HepG2 (cell line): Measurements from ENCODE around the gene SNRNP35. TPM values are rescaled to one million over a fixed set of nuclear protein-coding genes. Genes with fewer than 3 reads are reported as not detected.

Source experiments
- CHD2 ChIP-seq: IDR thresholded peaks from 2 replicates; pipeline ENCODE4 v1.6.1; 2011; ENCODE audit warnings: low read depth, low read length, improper control_type of control experiment
- CTCF ChIP-seq: sonication (generic); formaldehyde crosslinking; IDR thresholded peaks from 2 replicates; pipeline ENCODE4 v1.5.0; 2020; ENCODE audit warnings: mild to moderate bottlenecking, missing genetic modification reagents, moderate library complexity
- ELF3 ChIP-seq: IDR thresholded peaks from 2 replicates; pipeline ENCODE4 v1.6.1; 2016; ENCODE audit warnings: missing genetic modification reagents, missing compliant biosample characterization
- FOXP1 ChIP-seq, 2 experiments: fragments of 450-650 bp in 1 of 2; IDR thresholded peaks; 2 replicates each; pipeline ENCODE4 v1.6.1; 2017 to 2018; ENCODE audit warnings: antibody characterized with exemption in 1 of 2
- GATAD1 ChIP-seq: IDR thresholded peaks from 2 replicates; pipeline ENCODE4 v1.6.1; 2016; ENCODE audit warnings: missing genetic modification reagents, missing compliant biosample characterization
- HDAC2 ChIP-seq: sonication (generic); formaldehyde crosslinking; IDR thresholded peaks from 2 replicates; pipeline ENCODE4 v1.4.0; 2020; ENCODE audit warnings: missing genetic modification reagents
- HNRNPUL1 ChIP-seq: fragments of 200-400 bp; formaldehyde crosslinking; IDR thresholded peaks from 2 replicates; pipeline ENCODE4 v1.6.1; 2017; ENCODE audit warnings: low read depth, mild to moderate bottlenecking, low read length, moderate library complexity
- KLF13 ChIP-seq: sonication (generic); formaldehyde crosslinking; IDR thresholded peaks from 2 replicates; pipeline ENCODE4 v1.4.0; 2020; ENCODE audit warnings: mild to moderate bottlenecking, missing genetic modification reagents
- MATR3 ChIP-seq: sonication (generic); formaldehyde crosslinking; IDR thresholded peaks from 2 replicates; pipeline ENCODE4 v1.4.0; 2020; ENCODE audit warnings: missing genetic modification reagents
- MBD4 ChIP-seq: IDR thresholded peaks from 2 replicates; pipeline ENCODE4 v1.6.1; 2012; ENCODE audit warnings: low read length, inconsistent platforms, borderline replicate concordance
- MBNL3 ChIP-seq: fragments of 250-450 bp; sonication (Bioruptor Pico); conservative IDR thresholded peaks from 2 replicates; pipeline ENCODE4 v1.8.0; 2022; ENCODE audit warnings: mild to moderate bottlenecking, inconsistent platforms
- MYC ChIP-seq: sonication (generic); formaldehyde crosslinking; IDR thresholded peaks from 2 replicates; pipeline ENCODE4 v1.9.0; 2021; ENCODE audit warnings: missing genetic modification reagents, borderline replicate concordance
- NFIB ChIP-seq: sonication (generic); formaldehyde crosslinking; IDR thresholded peaks from 2 replicates; pipeline ENCODE4 v1.9.0; 2021; ENCODE audit warnings: missing genetic modification reagents, mild to moderate bottlenecking, borderline replicate concordance
- NR2F1 ChIP-seq, 2 experiments: fragments of 450-650 bp in 1 of 2; formaldehyde crosslinking in 1 of 2; IDR thresholded peaks; 2 replicates each; pipeline versions ENCODE4 v1.5.0 to v1.6.1; 2016 to 2020; ENCODE audit warnings: mild to moderate bottlenecking in 1 of 2, missing compliant biosample characterization in 1 of 2, missing genetic modification reagents in 1 of 2, moderate library complexity in 1 of 2
- POLR2G ChIP-seq: fragments of 200-400 bp; formaldehyde crosslinking; IDR thresholded peaks from 2 replicates; pipeline ENCODE4 v1.6.1; 2018; ENCODE audit warnings: mild to moderate bottlenecking, low read depth, low read length, moderate library complexity
- SALL1 ChIP-seq: sonication (generic); formaldehyde crosslinking; IDR thresholded peaks from 2 replicates; pipeline ENCODE4 v1.8.0; 2022; ENCODE audit warnings: mild to moderate bottlenecking, missing genetic modification reagents
- SALL2 ChIP-seq: sonication (generic); formaldehyde crosslinking; IDR thresholded peaks from 2 replicates; pipeline ENCODE4 v1.8.1; 2023; ENCODE audit warnings: mild to moderate bottlenecking, missing genetic modification reagents, inconsistent platforms
- SAP130 ChIP-seq: IDR thresholded peaks from 2 replicates; pipeline ENCODE4 v1.6.1; 2016; ENCODE audit warnings: low read depth
- SNAPC5 ChIP-seq: sonication (generic); formaldehyde crosslinking; IDR thresholded peaks from 2 replicates; pipeline ENCODE4 v1.8.1; 2023; ENCODE audit warnings: mild to moderate bottlenecking, missing genetic modification reagents, borderline replicate concordance
- TRAFD1 ChIP-seq: sonication (generic); formaldehyde crosslinking; IDR thresholded peaks from 2 replicates; pipeline ENCODE4 v1.5.1; 2020; ENCODE audit warnings: missing genetic modification reagents, mild to moderate bottlenecking, borderline replicate concordance
- ZNF292 ChIP-seq: sonication (generic); formaldehyde crosslinking; IDR thresholded peaks from 2 replicates; pipeline ENCODE4 v1.8.1; 2022; ENCODE audit warnings: mild to moderate bottlenecking, low read depth, missing genetic modification reagents, borderline replicate concordance
- ZNF383 ChIP-seq: sonication (generic); formaldehyde crosslinking; IDR thresholded peaks from 2 replicates; pipeline ENCODE4 v1.4.0; 2020; ENCODE audit warnings: missing genetic modification reagents, mild to moderate bottlenecking, borderline replicate concordance
- ZNF512 ChIP-seq: sonication (generic); formaldehyde crosslinking; IDR thresholded peaks from 2 replicates; pipeline ENCODE4 v1.4.0; 2020; ENCODE audit warnings: mild to moderate bottlenecking, missing genetic modification reagents
- ZNF839 ChIP-seq: sonication (generic); formaldehyde crosslinking; IDR thresholded peaks from 2 replicates; pipeline ENCODE4 v1.4.0; 2020; ENCODE audit warnings: missing genetic modification reagents, mild to moderate bottlenecking, borderline replicate concordance
- ZSCAN21 ChIP-seq: sonication (generic); formaldehyde crosslinking; IDR thresholded peaks from 2 replicates; pipeline ENCODE4 v1.8.0; 2022; ENCODE audit warnings: mild to moderate bottlenecking, missing genetic modification reagents, moderate library complexity, borderline replicate concordance
- polyA plus RNA-seq, 8 experiments: library from polyadenylated mRNA; depleted of rRNA in 3 of 8; stranded (reverse) in 7 of 8; unstranded in 1 of 8; fragments of >200 nt; fragmentation: Illumina TruSeq in 4 of 8; extraction: Trizol in 4 of 8; gene quantifications; 2 replicates each; pipeline versions ENCODE4 v1.2.1 to v1.2.3, GENCODE V29; 2011 to 2016; ENCODE audit warnings: low read depth in 4 of 8, missing spikeins in 1 of 8, mixed read lengths in 1 of 8; ENCODE audit not compliant: insufficient read depth in 1 of 8
- total RNA-seq, 5 experiments: library from RNA; depleted of rRNA; stranded (reverse); fragments of >200 nt; fragmentation: Illumina TruSeq; extraction: Trizol; gene quantifications; 2 replicates each; pipeline ENCODE4 v1.2.3, GENCODE V29; 2016; ENCODE audit warnings: low read depth in 1 of 5
- TF ChIP-seq, protein P1 (sequence below): sonication (generic); formaldehyde crosslinking; IDR thresholded peaks from 2 replicates; pipeline ENCODE4 v1.4.0; 2020; ENCODE audit warnings: missing genetic modification reagents

The SNRNP35 gene
- total and polyA plus RNA-seq, 2 of the 13 experiments (the other 11 are each of a cell fraction or from before 2014, with no cell fraction given), result 11.3 to 22.6 TPM

DNA sequence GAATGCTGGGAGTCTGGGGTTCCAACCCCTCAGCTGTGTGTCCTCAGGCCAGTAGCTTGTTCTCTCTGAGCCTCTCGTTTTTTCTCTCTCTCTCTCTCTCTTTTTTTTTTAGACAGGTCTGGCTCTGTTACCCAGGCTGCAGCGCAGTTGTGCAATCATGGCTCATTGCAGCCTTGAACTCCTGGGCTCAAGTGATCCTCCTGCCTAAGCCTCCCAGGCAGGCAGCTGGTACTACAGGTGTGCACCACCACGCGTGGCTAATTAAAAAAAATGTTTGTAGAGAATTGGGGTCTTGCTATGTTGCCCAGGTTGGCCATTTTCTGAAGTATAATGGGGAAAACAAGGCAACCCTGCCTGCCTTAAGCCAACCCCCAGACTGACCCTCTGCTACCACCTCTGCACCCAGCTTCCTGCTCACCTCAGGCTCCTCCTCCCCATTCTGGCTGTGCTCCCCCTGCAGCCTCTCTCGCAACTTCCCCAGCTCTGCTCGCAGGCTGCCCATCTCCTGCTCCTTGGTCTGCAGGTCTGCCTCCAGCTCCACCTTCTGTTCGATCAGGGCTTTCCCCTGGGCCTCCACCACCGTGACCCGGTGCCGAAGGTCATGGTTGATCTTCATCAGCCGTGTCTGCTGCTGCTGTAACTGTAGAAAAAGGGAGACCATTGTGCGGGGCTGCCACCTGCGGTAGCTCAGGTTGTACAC, 40.3 kb downstream of the SNRNP35 start (continued):
- TF ChIP-seq ZNF839 (no peak), KLF13 (CRISPR knock-in tag) (no peak), CTCF (CRISPR knock-in tag) (peak; percentile 77), SALL1 (CRISPR knock-in tag) (peak; percentile 64), FOXP1 (IDR thresholded peaks at IDR 0.05) (no peak), FOXP1 (CRISPR knock-in tag; IDR thresholded peaks at IDR 0.05) (no peak), ZNF512 (CRISPR knock-in tag) (no peak), HDAC2 (CRISPR knock-in tag) (peak; percentile 49; the same call in 1 of the 2 replicates), ZNF292 (CRISPR knock-in tag) (peak; percentile 67; the same call in 1 of the 2 replicates), ZNF383 (CRISPR knock-in tag) (no peak), CHD2 (no peak), GATAD1 (CRISPR knock-in tag) (no peak), HNRNPUL1 (no peak), MBD4 (no peak), SNAPC5 (CRISPR knock-in tag) (no peak), MBNL3 (no peak), NR2F1 (CRISPR knock-in tag; IDR thresholded peaks at IDR 0.05) (peak; percentile 23 to 60; a peak in 2 of 4 replicates), TRAFD1 (CRISPR knock-in tag) (no peak), POLR2G (no peak), SAP130 (CRISPR knock-in tag) (peak; percentile 23; the same call in 1 of the 2 replicates), MATR3 (no peak), MYC (CRISPR knock-in tag) (no peak), ZSCAN21 (CRISPR knock-in tag) (no peak), NFIB (CRISPR knock-in tag) (no peak), ELF3 (CRISPR knock-in tag) (no peak), SALL2 (CRISPR knock-in tag) (no peak)
- TF ChIP-seq, protein P1, sequence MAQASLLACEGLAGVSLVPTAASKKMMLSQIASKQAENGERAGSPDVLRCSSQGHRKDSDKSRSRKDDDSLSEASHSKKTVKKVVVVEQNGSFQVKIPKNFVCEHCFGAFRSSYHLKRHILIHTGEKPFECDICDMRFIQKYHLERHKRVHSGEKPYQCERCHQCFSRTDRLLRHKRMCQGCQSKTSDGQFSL (CRISPR knock-in tag), result no peak
